Stimulated activated CD8-positive, alpha-beta memory T cell treated with anti-CD3 and anti-CD28 coated beads, Interleukin-7, amount 100 ng/mL, for 4 hours (primary cell): ENCODE measurements around the gene LRCH4.
A peak's percentile ranks its signal among the peaks of the same experiment; 100 is the strongest.

Experiments
- DNase-seq, 2 donors: peaks; one replicate each; pipeline ENCODE4 v3.0.0-alpha.2; 2020; ENCODE audit warnings: low read depth in 2 of 2

Gene LRCH4

GRCh38 chr7:100585511-100586265 is at the start of gene LRCH4:
LRCH4 (minus strand) TSS chr7:100586129; CDS start chr7:100586100, 29 bp downstream.
- DNase-seq, result peak in 1 of 2 donors; percentile 39

- DNase-seq, result peak; percentile 26 to 43
These were observed 47.2 kb upstream of the LRCH4 start for GRCh38 chr7:100632951-100633717.

- DNase-seq, result no peak
These were observed 44.1 kb upstream of the LRCH4 start for GRCh38 chr7:100630066-100630465.

- no peak for DNase-seq
These were observed 43.3 kb upstream of the LRCH4 start for GRCh38 chr7:100629117-100629716.

- no peak for DNase-seq
These were observed 41.3 kb upstream of the LRCH4 start for GRCh38 chr7:100627238-100627549.

GRCh38 chr7:100626530-100627237 is 40.8 kb upstream of the LRCH4 start:
- peak; percentile 80 to 83 for DNase-seq

GRCh38 chr7:100626055-100626454 is 40.1 kb upstream of the LRCH4 start:
- DNase-seq, result no peak

GRCh38 chr7:100623951-100624824 is 38.3 kb upstream of the LRCH4 start:
- DNase-seq, result no peak

- no peak for DNase-seq
These were observed 35.6 kb upstream of the LRCH4 start for GRCh38 chr7:100621554-100621953.

GRCh38 chr7:100620804-100621203 is 34.9 kb upstream of the LRCH4 start:
- no peak for DNase-seq

GRCh38 chr7:100620239-100620638 is 34.3 kb upstream of the LRCH4 start:
- no peak for DNase-seq

- no peak for DNase-seq
These were observed 28.5 kb upstream of the LRCH4 start for GRCh38 chr7:100614308-100614861.

- no peak for DNase-seq
These were observed 27.7 kb upstream of the LRCH4 start for GRCh38 chr7:100613412-100614175.

- DNase-seq, result no peak
These were observed 26.9 kb upstream of the LRCH4 start for GRCh38 chr7:100612730-100613390.

GRCh38 chr7:100611983-100612729 is 26.2 kb upstream of the LRCH4 start, which contains the start of gene MOSPD3:
MOSPD3 (plus strand) TSS chr7:100612540; CDS start chr7:100612792, 252 bp downstream.
- peak; percentile 96 to 97 for DNase-seq

- no peak for DNase-seq
These were observed 24.0 kb upstream of the LRCH4 start for GRCh38 chr7:100609958-100610357.

- DNase-seq, result no peak
These were observed 21.2 kb upstream of the LRCH4 start for GRCh38 chr7:100607111-100607510.

GRCh38 chr7:100606313-100606712 is 20.4 kb upstream of the LRCH4 start:
- DNase-seq, result no peak
